Mesothelial cell of epicardium (in vitro differentiated cells): ENCODE results near the gene CASTOR1. TPM values are rescaled to one million over a fixed set of nuclear protein-coding genes. Genes with fewer than 3 reads are reported as not detected.

Experiments
- DNase-seq, 2 experiments: peaks; one replicate each; pipeline ENCODE4 v3.0.0; 2021; ENCODE audit warnings: low spot score in 2 of 2; ENCODE audit not compliant: unreplicated experiment in 2 of 2
- H3K27ac Mint-ChIP-seq: 2 replicates; pipeline ENCODE4 v1.8.0; 2021; ENCODE audit warnings: mixed read lengths
- H3K27me3 Mint-ChIP-seq: 2 replicates; pipeline ENCODE4 v1.8.0; 2021; ENCODE audit warnings: low read depth, mixed read lengths
- H3K36me3 Mint-ChIP-seq: 2 replicates; pipeline ENCODE4 v1.8.0; 2021; ENCODE audit warnings: mixed read lengths
- H3K4me1 Mint-ChIP-seq: 2 replicates; pipeline ENCODE4 v1.8.0; 2021; ENCODE audit warnings: mixed read lengths
- H3K4me3 Mint-ChIP-seq: 2 replicates; pipeline ENCODE4 v1.8.0; 2021; ENCODE audit warnings: mild to moderate bottlenecking, moderate library complexity, mixed read lengths
- H3K9me3 Mint-ChIP-seq: 2 replicates; pipeline ENCODE4 v1.8.0; 2021; ENCODE audit warnings: mixed read lengths
- total RNA-seq: library from RNA; stranded (reverse); gene quantifications from 3 replicates; pipeline ENCODE4 v1.2.1, GENCODE V29; 2021
- TF ChIP-seq, protein P1 (sequence below): fragments of 200-600 bp; sonication (generic); IDR thresholded peaks from one replicate; pipeline ENCODE4 v1.5.0; 2021; ENCODE audit warnings: antibody characterized with exemption; ENCODE audit not compliant: unreplicated experiment

CASTOR1 gene
- total RNA-seq, 1 donor from 2014 or later, result 13.5 TPM

DNA sequence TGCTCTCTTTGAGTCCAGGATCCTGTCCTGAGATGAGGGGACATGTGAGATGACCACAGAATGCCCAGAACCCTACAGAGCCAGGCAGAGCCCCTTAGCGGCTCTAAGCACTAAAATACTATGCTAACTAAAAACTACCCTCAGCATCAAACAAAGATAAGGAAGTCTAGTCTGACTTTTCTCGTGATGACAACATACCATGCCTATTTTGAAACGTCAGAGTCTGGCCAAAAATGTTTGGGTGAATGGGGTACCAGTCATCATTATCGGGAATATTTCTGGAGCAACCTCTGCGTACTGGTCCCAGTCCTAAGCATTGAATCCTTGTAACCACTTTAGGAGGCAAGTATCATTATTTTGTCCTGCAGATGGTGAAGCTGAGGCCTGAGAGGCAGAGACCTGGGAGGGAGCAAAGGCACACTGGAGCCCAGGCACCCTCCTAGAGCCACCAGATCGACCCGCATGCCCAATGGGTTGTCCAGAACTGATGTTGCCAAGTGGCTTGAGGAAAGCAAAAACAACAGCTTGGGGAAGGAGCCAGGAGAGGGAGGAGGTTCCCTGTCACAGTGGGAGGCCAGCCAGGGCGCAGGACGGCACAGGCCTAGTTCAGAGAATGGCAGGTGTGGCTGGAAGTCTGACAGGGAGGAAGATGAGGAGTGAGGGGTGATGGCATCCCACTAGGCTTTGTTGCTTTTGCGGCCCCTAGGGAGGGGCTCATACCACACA, 15.4 kb downstream of the CASTOR1 start:
- Mint-ChIP-seq H3K9me3 (no peaks in the 10 kb centered on the region), H3K36me3 (no peaks in the 10 kb centered on the region), H3K27ac (no peak overlapping the region), H3K4me1 (peaks cover 9% of the 10 kb centered on the region), H3K4me3 (no peak overlapping the region), H3K27me3 (peaks cover 1% of the 10 kb centered on the region)
- TF ChIP-seq, protein P1, sequence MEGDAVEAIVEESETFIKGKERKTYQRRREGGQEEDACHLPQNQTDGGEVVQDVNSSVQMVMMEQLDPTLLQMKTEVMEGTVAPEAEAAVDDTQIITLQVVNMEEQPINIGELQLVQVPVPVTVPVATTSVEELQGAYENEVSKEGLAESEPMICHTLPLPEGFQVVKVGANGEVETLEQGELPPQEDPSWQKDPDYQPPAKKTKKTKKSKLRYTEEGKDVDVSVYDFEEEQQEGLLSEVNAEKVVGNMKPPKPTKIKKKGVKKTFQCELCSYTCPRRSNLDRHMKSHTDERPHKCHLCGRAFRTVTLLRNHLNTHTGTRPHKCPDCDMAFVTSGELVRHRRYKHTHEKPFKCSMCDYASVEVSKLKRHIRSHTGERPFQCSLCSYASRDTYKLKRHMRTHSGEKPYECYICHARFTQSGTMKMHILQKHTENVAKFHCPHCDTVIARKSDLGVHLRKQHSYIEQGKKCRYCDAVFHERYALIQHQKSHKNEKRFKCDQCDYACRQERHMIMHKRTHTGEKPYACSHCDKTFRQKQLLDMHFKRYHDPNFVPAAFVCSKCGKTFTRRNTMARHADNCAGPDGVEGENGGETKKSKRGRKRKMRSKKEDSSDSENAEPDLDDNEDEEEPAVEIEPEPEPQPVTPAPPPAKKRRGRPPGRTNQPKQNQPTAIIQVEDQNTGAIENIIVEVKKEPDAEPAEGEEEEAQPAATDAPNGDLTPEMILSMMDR, result no peak
- no peak for DNase-seq

- Mint-ChIP-seq H3K36me3 (no peaks in the 10 kb centered on the region), H3K27me3 (peaks cover 1% of the 10 kb centered on the region), H3K27ac (no peak overlapping the region), H3K9me3 (no peaks in the 10 kb centered on the region), H3K4me1 (peaks cover 5% of the 10 kb centered on the region), H3K4me3 (no peak overlapping the region)
- TF ChIP-seq, protein P1, result no peak
- no peak for DNase-seq
Measured at GRCh38 chr22:30272781-30273601, 16.3 kb downstream of the CASTOR1 start.

DNA sequence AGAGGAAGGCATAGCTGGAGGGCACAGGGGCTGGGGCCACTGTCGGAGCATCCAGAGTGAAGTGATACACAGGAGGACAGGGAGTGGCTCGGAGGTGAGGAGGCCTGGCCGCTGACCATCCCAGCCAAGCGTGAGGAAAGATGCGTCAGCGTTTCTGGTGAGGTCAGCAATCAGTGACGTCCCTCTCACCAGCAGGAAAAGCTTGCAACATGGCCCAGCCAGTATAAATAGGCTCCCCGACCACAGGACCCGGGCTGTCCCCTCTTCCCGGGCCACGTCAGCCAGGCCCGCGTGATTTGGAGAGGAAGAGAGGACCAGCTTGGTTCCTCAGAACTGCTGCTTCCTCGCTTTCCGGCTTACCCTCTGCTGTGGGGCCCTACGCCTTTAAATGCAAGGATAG, 18.5 kb downstream of the CASTOR1 start:
- DNase-seq, result no peak
- Mint-ChIP-seq H3K27ac (no peak overlapping the region), H3K27me3 (peaks cover 1% of the 10 kb centered on the region), H3K9me3 (no peaks in the 10 kb centered on the region), H3K36me3 (no peaks in the 10 kb centered on the region), H3K4me1 (no peaks in the 10 kb centered on the region), H3K4me3 (no peak overlapping the region)
- TF ChIP-seq, protein P1, result no peak

- peaks cover 2% of the 10 kb centered on the region for H3K27me3 Mint-ChIP-seq
- no peaks in the 10 kb centered on the region for H3K36me3 Mint-ChIP-seq
- H3K4me1 Mint-ChIP-seq, result no peaks in the 10 kb centered on the region
- no peak for DNase-seq
- peak overlapping the region; percentile 14 for H3K27ac Mint-ChIP-seq
- TF ChIP-seq, protein P1, result no peak
- no peak overlapping the region for H3K4me3 Mint-ChIP-seq
- H3K9me3 Mint-ChIP-seq, result no peaks in the 10 kb centered on the region
Measured at GRCh38 chr22:30268331-30268730, 21.0 kb downstream of the CASTOR1 start.

DNA sequence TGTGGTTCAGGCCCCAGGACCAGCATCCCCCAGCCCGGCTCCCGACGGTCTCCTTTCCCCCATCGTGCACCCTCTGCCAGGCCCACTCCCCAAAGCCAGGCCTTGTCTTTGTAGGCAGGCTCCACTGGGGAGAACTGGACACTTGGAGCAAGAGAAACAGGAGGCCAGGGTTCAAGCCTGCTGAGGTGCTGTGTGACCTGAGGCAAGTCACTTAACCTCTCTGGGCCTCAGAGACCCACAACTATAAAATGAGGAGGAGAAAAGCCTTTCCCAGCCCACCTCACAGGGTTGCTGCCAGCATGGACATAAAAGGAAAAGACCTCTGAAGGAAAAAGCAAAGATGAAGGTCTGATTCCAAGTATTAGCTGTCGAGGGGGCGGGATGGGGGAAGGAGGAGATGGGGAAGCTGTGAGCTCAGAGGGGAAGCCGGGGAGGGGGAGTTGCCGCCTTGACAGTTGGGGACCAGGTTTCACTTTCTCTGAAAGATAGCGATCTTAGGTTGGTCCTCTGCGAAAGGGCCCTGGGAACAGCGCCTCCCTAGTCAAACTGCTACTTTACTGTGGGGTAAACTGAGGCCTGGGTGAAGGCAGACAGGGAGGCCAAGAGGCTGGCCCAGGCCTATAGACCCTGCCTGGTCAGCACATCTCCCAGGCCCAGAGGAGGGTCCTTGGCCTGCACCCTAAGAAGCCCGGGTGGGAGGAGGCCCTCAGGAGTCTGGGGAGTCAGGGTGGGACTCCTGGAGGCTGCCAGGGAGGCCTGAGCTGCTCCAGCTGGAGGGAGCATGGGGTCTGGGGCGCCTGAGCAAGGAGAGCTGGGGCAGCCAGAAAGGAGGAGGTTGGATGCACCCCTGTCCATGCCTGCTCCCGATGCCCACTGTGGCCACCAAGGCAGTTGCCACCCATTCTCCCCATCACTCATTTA, 21.7 kb downstream of the CASTOR1 start:
- Mint-ChIP-seq H3K27me3 (peaks cover 7% of the 10 kb centered on the region), H3K27ac (no peak overlapping the region), H3K36me3 (no peaks in the 10 kb centered on the region), H3K4me3 (no peak overlapping the region), H3K9me3 (no peaks in the 10 kb centered on the region), H3K4me1 (no peaks in the 10 kb centered on the region)
- TF ChIP-seq, protein P1, result no peak
- no peak for DNase-seq
